MCF 10A (cell line): ENCODE measurements around the gene FOXL1. TPM values are rescaled to one million over a fixed set of nuclear protein-coding genes. Genes with fewer than 3 reads are reported as not detected.

Source experiments
- BruUV-seq: library from RNA; stranded (reverse); fragments of 400-500 nt; replicated peaks from 2 replicates; lab custom pipeline; 2021; lab: Mats Ljungman, UMichigan
- CTCF ChIA-PET: fragments of 300-600 bp; sonication (Branson Sonifier 250); formaldehyde crosslinking; extraction: SDS; loops from one replicate; lab custom pipeline; 2021; ENCODE audit warnings: antibody characterized with exemption, inconsistent platforms; lab: Yijun Ruan, JAX
- POLR2A ChIA-PET: fragments of 300-600, 350-650 bp; sonication (Branson Sonifier 250); formaldehyde crosslinking; extraction: SDS; loops from one replicate; lab custom pipeline; 2020; ENCODE audit warnings: antibody characterized with exemption, inconsistent platforms; lab: Yijun Ruan, JAX
- DNase-seq: peaks from one replicate; pipeline ENCODE4 v3.0.0-alpha.2; 2018; ENCODE audit not compliant: unreplicated experiment
- H3K27ac Mint-ChIP-seq: one replicate; pipeline ENCODE4 v1.8.0; 2022; ENCODE audit warnings: mild to moderate bottlenecking, low read depth, mixed read lengths; ENCODE audit not compliant: unreplicated experiment
- H3K27me3 Mint-ChIP-seq: one replicate; pipeline ENCODE4 v1.8.0; 2022; ENCODE audit warnings: mixed read lengths; ENCODE audit not compliant: insufficient read depth, unreplicated experiment
- H3K36me3 Mint-ChIP-seq: one replicate; pipeline ENCODE4 v1.8.0; 2022; ENCODE audit warnings: mild to moderate bottlenecking, moderate library complexity, mixed read lengths; ENCODE audit not compliant: insufficient read depth, unreplicated experiment
- H3K4me1 Mint-ChIP-seq: one replicate; pipeline ENCODE4 v1.8.0; 2022; ENCODE audit warnings: mixed read lengths; ENCODE audit not compliant: insufficient read depth, unreplicated experiment
- H3K4me3 Mint-ChIP-seq: one replicate; pipeline ENCODE4 v1.8.0; 2022; ENCODE audit warnings: mild to moderate bottlenecking, moderate library complexity, mixed read lengths; ENCODE audit not compliant: unreplicated experiment
- H3K9me3 Mint-ChIP-seq: one replicate; pipeline ENCODE4 v1.8.0; 2022; ENCODE audit warnings: mixed read lengths; ENCODE audit not compliant: unreplicated experiment
- intact Hi-C: fragments of 100-400 bp; cut with micrococcal nuclease; formaldehyde crosslinking; loops from 2 replicates; pipeline ENCODE4 v1.14.1; 2022
- total RNA-seq: library from RNA; stranded (reverse); gene quantifications from 2 replicates; pipeline ENCODE4 v1.2.3, GENCODE V29; 2022
- TF ChIP-seq, protein P1 (sequence below): fragments of 200-600 bp; IDR thresholded peaks from one replicate; pipeline ENCODE4 v1.8.0; 2022; ENCODE audit warnings: antibody characterized with exemption, mild to moderate bottlenecking; ENCODE audit not compliant: unreplicated experiment

Gene FOXL1
- total RNA-seq, 1 experiment from 2014 or later: 4.9 TPM

DNA sequence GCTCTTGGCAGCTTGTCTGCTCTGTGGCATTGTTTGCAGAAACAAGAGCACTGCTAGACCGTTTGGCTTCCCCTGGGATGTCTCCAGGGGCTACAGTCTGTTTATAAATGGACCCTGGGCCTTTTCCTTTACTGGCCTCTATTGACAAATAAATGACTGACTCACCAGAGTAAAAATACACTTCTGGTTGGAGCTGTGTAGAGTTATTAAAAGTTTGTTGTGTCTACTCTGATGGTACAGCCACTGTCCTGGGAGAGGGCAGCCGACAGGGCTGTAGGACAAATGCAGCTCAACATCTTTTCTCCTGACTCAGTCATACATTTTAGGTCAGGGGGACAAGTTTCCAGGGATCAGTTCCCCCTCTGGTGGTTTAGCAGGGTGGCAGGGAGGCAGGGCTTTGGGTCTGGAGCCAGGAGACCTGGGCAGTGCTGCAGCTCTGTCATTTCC is 30.0 kb downstream of the FOXL1 start:
- H3K27ac Mint-ChIP-seq: no peak overlapping the region
- H3K4me3 Mint-ChIP-seq: no peak overlapping the region
- H3K36me3 Mint-ChIP-seq: peaks cover 5% of the 10 kb centered on the region
- TF ChIP-seq, protein P1, sequence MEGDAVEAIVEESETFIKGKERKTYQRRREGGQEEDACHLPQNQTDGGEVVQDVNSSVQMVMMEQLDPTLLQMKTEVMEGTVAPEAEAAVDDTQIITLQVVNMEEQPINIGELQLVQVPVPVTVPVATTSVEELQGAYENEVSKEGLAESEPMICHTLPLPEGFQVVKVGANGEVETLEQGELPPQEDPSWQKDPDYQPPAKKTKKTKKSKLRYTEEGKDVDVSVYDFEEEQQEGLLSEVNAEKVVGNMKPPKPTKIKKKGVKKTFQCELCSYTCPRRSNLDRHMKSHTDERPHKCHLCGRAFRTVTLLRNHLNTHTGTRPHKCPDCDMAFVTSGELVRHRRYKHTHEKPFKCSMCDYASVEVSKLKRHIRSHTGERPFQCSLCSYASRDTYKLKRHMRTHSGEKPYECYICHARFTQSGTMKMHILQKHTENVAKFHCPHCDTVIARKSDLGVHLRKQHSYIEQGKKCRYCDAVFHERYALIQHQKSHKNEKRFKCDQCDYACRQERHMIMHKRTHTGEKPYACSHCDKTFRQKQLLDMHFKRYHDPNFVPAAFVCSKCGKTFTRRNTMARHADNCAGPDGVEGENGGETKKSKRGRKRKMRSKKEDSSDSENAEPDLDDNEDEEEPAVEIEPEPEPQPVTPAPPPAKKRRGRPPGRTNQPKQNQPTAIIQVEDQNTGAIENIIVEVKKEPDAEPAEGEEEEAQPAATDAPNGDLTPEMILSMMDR: no peak
- intact Hi-C loops: no loop called here
- no peak for DNase-seq
- H3K9me3 Mint-ChIP-seq: no peaks in the 10 kb centered on the region
- CTCF ChIA-PET: interaction anchor here (0.7 kb wide), 1 partner anchor 858 kb away, joined by 4 read pairs; no protein-coding TSS in a partner anchor
- no peaks in the 10 kb centered on the region for H3K27me3 Mint-ChIP-seq
- POLR2A ChIA-PET: no interaction called here
- BruUV-seq: no TSS peak
- no peaks in the 10 kb centered on the region for H3K4me1 Mint-ChIP-seq

DNA sequence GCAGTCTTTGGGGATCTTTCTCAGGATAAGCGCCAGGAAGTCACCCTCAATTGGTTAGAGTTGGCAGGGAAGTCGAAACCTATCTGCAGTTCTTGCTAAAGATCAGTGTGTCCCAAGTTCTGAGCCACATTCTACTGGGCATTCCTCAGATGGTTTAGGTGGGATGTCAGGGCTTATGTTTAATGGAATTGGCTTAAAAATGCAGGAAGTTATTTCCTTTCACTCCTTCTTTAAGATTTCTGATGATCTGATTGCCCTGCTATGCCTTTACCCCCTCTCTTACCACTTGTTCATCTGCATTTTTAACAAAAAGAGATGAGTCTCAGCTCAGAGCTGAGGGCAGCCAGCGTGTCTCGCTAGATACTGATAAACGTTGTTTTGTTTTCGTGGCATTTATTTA is 30.8 kb downstream of the FOXL1 start:
- TF ChIP-seq, protein P1: no peak
- intact Hi-C loops: no loop called here
- Mint-ChIP-seq H3K36me3 (peaks cover 5% of the 10 kb centered on the region), H3K4me3 (no peak overlapping the region), H3K9me3 (no peaks in the 10 kb centered on the region), H3K27ac (no peak overlapping the region), H3K4me1 (no peaks in the 10 kb centered on the region), H3K27me3 (no peaks in the 10 kb centered on the region)
- POLR2A ChIA-PET: no interaction called here
- BruUV-seq: no TSS peak
- DNase-seq: no peak
- CTCF ChIA-PET: no interaction called here

DNA sequence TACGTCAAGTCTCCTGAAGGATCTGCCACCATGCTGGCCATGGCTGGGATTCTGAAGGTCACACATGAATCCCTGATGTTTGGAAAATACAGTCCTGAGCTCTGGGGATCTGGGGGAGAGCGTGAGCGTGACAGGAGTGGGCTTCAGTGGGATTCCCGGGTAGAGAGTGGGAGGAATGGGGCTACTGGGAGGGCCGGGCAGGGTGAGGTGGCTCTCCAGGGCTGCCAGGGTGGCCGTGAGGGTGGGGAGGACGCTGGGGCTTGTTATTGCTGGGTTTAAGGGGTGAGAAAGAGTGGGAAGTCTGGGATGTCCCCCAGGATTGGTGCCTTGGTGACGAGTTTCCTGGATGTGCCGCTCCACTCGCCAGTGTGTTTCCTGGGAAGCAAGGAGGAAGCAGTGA is 31.3 kb downstream of the FOXL1 start:
- TF ChIP-seq, protein P1: no peak
- CTCF ChIA-PET: no interaction called here
- no peaks in the 10 kb centered on the region for H3K9me3 Mint-ChIP-seq
- peaks cover 5% of the 10 kb centered on the region for H3K36me3 Mint-ChIP-seq
- no peak overlapping the region for H3K4me3 Mint-ChIP-seq
- no peak overlapping the region for H3K27ac Mint-ChIP-seq
- no TSS peak for BruUV-seq
- intact Hi-C loops: no loop called here
- POLR2A ChIA-PET: no interaction called here
- H3K4me1 Mint-ChIP-seq: no peaks in the 10 kb centered on the region
- H3K27me3 Mint-ChIP-seq: no peaks in the 10 kb centered on the region
- DNase-seq: no peak

DNA sequence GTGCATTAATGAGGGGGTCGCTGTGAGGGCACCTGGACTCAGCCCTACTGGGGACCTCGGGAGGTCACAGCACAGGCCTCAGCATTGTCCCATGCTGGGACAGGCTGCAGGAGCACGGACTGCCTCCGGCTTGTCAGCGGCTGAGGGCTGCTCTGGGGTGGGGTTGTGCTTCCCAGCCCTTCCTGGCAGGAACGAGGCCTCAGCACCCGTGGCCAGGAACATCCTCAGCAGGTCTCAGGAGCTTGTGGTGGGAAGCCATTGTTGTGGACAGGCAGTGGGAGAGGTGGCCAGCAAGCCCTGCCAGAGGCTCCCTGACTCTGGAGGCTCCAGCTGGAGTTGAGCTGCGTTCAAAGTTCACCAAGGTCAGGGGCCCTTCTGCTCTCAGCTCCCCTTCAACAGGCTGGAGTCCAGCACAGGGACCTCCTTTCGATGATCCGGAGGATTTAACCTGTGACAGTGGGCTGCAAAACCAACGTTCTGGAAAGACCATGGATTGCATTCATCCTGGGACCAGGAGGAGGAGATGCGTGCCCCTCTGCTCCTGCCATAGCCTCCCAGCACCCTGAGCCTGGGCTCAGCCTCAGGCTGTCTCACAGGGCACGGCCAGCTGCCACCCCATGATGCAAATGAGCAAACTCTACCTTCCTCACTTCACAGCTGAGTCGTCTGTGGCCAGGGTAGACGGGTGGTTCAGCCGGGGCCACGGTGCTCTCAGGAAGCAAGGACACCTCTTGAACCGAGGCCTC is 32.6 kb downstream of the FOXL1 start:
- intact Hi-C loops: no loop called here
- DNase-seq: no peak
- H3K4me3 Mint-ChIP-seq: no peak overlapping the region
- BruUV-seq: no TSS peak
- POLR2A ChIA-PET: no interaction called here
- TF ChIP-seq, protein P1: no peak
- H3K36me3 Mint-ChIP-seq: peaks cover 5% of the 10 kb centered on the region
- CTCF ChIA-PET: interaction anchor here (0.9 kb wide), 1 partner anchor 20 kb away, joined by 3 read pairs; no protein-coding TSS in a partner anchor
- H3K4me1 Mint-ChIP-seq: no peaks in the 10 kb centered on the region
- H3K27me3 Mint-ChIP-seq: no peaks in the 10 kb centered on the region
- no peaks in the 10 kb centered on the region for H3K9me3 Mint-ChIP-seq
- H3K27ac Mint-ChIP-seq: no peak overlapping the region
